Measurements from ENCODE around the gene DEPDC7.
"Not testable (repeated sequence)": the region's sequence is repeated elsewhere in the genome, so short reads cannot be mapped to it uniquely, and the experiment has no call there.

The DEPDC7 gene

DNA sequence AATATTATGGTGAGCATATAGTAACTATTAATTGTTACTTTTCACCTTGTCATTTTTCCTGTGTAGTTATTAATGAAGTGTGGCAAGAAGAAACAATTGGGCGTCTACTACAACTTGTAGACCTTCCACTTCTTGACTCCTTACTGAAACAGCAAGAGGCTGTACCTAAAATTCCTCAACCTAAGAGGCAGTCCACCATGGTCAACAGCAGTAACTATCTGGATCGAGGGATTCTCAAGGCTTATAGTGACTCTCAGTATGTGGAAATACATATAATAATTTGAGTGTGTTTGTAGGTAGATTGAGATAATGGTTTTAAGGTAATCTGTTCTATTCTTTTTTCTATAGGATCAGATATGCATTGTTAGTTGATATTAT, 12.8 kb downstream of the DEPDC7 start:
- TF ChIP-seq, protein P1, sequence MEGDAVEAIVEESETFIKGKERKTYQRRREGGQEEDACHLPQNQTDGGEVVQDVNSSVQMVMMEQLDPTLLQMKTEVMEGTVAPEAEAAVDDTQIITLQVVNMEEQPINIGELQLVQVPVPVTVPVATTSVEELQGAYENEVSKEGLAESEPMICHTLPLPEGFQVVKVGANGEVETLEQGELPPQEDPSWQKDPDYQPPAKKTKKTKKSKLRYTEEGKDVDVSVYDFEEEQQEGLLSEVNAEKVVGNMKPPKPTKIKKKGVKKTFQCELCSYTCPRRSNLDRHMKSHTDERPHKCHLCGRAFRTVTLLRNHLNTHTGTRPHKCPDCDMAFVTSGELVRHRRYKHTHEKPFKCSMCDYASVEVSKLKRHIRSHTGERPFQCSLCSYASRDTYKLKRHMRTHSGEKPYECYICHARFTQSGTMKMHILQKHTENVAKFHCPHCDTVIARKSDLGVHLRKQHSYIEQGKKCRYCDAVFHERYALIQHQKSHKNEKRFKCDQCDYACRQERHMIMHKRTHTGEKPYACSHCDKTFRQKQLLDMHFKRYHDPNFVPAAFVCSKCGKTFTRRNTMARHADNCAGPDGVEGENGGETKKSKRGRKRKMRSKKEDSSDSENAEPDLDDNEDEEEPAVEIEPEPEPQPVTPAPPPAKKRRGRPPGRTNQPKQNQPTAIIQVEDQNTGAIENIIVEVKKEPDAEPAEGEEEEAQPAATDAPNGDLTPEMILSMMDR (conservative IDR thresholded peaks at IDR 0.05; ENCODE audit: control insufficient read depth, insufficient read depth, low read depth, low read length), result no peak

DNA sequence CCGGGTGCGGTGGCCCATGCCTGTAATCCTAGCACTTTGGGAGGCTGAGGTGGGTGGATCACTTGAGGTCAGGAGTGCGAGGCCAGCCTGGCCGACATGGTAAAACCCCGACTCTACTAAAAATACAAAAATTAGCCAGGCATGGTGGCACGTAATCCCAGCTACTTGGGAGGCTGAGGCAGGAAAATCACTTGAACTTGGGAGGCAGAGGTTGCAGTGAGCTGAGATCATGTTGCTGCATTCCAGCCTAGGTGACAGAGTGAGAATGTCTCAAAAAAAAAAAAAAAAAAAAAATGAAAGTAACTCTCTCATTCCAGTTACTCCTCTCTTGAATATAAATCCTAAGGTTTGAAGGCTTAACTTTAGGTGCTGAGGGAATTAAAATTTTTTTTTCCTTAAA, 13.5 kb downstream of the DEPDC7 start:
- DNase-seq (ENCODE audit: low read depth); H3K4me3 ChIP-seq (ENCODE audit: control insufficient read depth, low read depth, low read length): not testable (repeated sequence)

More for the DNA sequence above, 12.8 kb downstream of the DEPDC7 start:
- H3K4me3 ChIP-seq (ENCODE audit: control insufficient read depth, low read depth, low read length), result no peak overlapping the region
- no peak for DNase-seq (ENCODE audit: low read depth)

DNA sequence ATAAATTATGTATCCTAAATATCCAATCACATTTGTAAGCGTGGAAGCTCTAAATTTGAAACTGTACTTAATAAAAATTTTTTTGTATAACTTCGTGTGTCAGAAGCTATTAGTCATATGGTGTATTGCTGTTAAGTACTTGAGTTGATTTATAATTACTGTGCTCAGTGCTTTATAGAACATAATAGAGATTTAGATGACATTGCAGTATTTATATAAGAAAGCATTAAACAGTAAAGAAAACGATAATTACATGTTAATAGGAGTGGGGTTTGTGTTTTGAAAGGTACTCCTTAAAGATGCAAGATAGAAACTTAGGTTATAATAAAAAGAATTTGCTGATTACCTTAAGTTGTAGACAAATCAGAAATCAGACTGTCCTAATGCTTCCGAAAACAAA, 17.8 kb downstream of the DEPDC7 start:
- no peak overlapping the region for H3K4me3 ChIP-seq (ENCODE audit: control insufficient read depth, low read depth, low read length)
- TF ChIP-seq, protein P1 (conservative IDR thresholded peaks at IDR 0.05; ENCODE audit: control insufficient read depth, insufficient read depth, low read depth, low read length), result no peak
- no peak for DNase-seq (ENCODE audit: low read depth)

DNA sequence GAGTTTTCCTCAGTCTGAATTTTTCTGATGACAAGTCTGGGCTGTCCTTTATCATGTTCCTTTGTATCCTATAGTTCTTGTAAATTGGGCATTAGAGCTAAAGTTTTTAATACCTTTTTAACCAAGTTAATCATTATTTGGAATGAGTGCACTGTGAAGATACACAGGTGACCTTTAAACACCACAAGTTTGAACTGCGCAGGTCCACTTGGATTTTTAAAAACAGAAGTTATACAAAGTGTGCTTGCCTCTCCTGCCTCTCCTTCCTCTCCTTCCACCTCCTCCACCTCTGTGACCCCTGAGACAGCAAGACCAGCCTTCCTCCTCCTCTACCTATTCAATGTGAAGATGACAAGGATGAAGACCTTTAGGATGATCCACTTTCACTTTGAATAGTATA, 19.3 kb downstream of the DEPDC7 start:
- DNase-seq (ENCODE audit: low read depth), result no peak
- no peak overlapping the region for H3K4me3 ChIP-seq (ENCODE audit: control insufficient read depth, low read depth, low read length)
- TF ChIP-seq, protein P1 (conservative IDR thresholded peaks at IDR 0.05; ENCODE audit: control insufficient read depth, insufficient read depth, low read depth, low read length), result no peak

DNA sequence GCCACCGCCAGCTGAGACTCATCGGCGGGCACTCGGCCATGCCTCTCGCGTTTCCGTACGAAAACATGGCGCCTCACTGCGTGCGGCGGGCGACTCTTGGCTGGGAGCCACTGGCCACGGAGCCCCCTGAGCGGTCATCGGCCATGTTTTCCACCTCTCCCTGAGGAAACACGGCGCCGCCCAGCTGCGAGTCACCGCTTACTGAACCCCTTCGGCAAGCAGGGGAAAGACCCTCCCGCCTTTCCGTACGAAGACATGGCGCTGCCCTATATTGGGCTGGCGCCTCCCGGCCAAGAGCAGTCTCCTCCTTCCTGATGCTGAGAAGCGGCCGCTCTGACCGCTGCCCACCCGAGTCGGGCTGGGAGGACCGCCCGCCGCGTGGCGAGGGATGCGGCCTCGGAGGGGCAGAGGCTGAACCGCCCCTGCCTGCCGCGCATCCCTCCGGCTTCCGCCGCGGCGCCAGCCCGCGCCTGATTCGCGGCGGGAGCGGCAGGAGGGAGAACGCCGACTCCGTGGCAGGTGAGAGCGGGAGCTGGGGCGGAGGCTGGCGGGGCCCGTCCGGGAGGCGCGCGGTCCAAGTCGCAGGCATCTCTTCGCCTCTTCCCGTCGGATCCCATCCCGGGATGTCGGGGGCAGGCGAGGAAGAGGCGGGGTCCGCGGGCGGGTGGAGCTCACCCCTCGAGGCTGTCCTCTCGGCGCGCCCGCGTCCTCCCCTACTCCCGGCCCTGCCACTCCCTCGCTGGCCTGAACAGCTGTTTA, 23.8 kb downstream of the DEPDC7 start, which contains the start of gene TCP11L1:
Gene TCP11L1 (plus strand): TSS at position 299 of the 759 bp plus-strand sequence. CDS start 4,202 bp downstream, outside the sequence.
- peak; percentile 91 for DNase-seq (ENCODE audit: low read depth)
- TF ChIP-seq, protein P1 (conservative IDR thresholded peaks at IDR 0.05; ENCODE audit: control insufficient read depth, insufficient read depth, low read depth, low read length), result no peak
- peak within 1 kb of the TSS; percentile 80 for H3K4me3 ChIP-seq (ENCODE audit: control insufficient read depth, low read depth, low read length)

DNA sequence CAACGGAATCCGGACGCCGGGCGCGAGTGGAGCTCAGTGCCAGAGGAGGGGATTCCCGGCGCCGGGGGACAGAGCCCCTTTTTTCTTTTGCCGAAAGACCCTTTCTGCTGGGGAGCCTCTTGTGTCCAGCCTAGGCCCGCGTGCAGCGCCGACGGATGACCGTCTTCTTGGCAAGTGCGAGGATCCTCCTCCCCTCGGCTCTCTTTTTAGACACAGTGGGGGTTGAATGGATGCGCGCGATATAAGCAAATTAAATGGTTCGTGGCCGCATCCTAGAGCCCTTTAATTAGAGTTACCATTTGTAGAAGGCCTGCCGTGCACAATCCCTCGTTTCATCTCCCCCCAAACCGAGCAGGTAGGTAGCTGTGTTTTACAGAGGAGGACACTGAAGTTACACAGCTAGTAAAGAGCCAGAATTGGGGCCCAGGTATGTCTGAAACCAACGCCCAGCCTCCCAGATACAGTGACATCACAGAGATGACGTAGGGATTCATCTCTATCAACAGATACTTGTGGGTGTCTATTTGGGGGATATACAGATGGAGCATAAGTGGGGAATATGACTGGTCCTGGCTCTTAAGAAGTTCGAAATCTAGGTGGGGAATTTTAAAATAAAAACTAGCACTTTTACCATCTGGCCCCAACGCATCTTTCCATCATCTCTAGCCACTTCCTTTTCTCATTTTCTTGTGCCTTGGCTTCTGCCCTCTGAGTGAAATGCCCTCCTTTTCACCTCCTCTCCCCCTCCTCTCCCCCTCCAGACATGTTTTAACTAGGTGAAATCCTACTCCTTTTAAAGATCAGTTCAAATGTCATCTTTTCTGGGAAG, 24.6 kb downstream of the DEPDC7 start:
- DNase-seq (ENCODE audit: low read depth), result peak; percentile 48
- peak overlapping the region; percentile 80 for H3K4me3 ChIP-seq (ENCODE audit: control insufficient read depth, low read depth, low read length)
- TF ChIP-seq, protein P1 (conservative IDR thresholded peaks at IDR 0.05; ENCODE audit: control insufficient read depth, insufficient read depth, low read depth, low read length), result no peak

DNA sequence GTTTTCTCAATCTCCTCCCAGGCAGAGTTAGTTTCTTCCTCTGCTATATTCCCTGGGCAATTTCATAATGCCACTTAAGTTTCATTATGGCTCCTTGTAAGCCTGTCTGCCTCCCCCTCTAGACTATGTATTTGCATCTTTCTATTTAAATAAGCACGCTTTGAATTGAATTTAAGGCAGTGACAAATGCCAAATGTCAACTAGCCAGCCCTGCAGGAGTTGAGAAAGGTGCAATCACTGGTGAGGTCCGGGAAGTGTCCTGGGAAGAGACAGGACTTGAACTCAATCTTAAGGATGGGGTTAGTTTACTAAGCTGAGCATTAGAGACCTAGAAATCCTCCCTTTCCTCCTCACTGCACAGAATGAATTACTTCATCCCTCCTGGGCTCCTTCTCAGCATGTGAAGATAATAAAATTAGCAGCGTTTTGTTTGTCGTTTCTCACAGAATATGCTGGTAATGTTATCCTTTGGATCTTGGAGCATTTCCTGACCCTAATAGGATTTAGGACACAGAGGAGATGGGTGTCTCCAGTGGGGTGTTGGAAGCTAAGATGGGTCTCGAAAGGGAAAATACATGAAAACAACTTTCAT, 25.3 kb downstream of the DEPDC7 start:
- peak overlapping the region; percentile 80 for H3K4me3 ChIP-seq (ENCODE audit: control insufficient read depth, low read depth, low read length)
- TF ChIP-seq, protein P1 (conservative IDR thresholded peaks at IDR 0.05; ENCODE audit: control insufficient read depth, insufficient read depth, low read depth, low read length), result no peak
- DNase-seq (ENCODE audit: low read depth), result no peak
